GM18858 (cell line): ENCODE data around the gene ENPP1.
"Not testable (repeated sequence)": the region's sequence is repeated elsewhere in the genome, so short reads cannot be mapped to it uniquely, and the experiment has no call there.

Experiments
- ATAC-seq: cut with Tn5 transposase; IDR thresholded peaks from one replicate; pipeline ENCODE4 v1.9.1; 2021; ENCODE audit not compliant: unreplicated experiment

Gene ENPP1

DNA sequence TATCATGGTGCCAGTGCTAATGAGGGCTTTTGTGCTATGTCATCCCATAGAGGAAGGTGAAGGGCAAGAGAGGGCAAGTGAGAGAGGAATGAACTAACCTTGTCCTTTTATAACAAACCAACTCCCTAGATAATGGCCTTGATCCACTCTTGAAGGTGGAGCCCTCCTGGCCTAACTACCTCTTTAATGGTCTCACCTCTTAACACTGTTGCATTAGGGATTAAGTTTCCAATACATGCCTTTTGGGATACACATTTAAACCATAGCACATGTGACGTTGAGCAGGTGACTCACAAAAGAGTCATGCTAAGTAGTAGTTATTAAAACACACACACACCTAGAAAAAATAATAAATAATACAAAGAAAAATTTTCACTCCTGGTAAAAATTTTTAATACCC, 106.4 kb downstream of the ENPP1 start:
- ATAC-seq, result no peak

DNA sequence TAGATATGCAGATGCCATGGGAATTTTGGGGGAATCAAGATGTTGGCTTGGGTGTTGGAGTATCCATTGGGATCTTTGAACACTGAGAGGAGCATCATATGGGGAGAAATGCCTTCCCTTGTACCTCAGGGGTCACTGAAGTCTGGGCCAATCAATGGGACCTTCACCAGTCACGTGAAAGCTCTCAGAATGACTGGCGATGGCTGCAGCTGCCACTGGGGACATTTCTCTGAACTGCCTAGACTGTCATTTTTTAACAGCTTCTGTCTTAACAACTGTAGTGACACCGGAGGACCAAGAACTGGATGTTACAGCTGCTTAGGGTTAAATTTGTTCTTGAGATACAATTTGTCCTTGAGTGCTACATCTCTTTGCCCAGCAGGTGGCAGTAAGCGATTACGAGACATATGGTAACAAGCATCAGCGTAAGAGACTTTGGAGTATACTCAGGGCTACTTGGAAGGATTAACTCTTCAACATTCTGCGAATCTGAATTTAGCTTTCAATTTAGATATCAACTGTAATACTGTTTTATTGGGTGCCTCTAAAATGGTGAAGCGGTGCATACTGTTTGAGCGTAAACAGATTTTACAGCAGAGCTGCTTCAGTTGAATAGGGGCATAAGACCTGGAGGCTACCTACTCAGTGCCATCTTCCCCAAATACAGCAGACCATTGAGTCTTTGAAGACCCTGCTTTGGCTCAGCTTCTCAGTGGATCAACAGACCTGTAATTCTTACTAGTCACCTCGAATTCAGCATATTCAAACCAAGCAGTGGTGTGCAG, 107.3 kb downstream of the ENPP1 start:
- peak; percentile 76 for ATAC-seq

- not testable (repeated sequence) for ATAC-seq
Observed at GRCh38 chr6:131916091-131916796, 108.4 kb downstream of the ENPP1 start.

- ATAC-seq, result no peak
Observed at GRCh38 chr6:131916847-131917246, 109.0 kb downstream of the ENPP1 start.

DNA sequence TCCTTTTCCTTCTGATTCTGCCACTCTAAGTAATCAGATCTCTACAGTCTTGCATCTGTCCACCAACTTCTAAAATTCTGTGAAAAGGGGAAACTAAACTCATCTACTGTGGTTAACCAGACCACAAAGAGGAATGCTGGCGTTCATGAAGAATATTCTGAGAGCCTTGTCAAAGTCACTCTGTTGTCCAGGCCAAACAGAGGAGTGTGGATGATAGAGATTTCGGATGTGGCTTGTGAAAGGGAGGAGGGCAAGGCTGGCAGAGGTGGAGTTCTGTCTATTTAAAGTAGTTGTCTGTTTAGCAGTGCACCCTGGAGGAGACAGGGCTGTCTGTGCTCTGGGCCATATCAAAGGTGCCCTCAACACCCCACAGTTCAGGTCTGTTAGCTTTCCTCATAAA, 109.5 kb downstream of the ENPP1 start:
- no peak for ATAC-seq

- no peak for ATAC-seq
Observed at GRCh38 chr6:131917763-131918649, 110.2 kb downstream of the ENPP1 start.

- no peak for ATAC-seq
Observed at GRCh38 chr6:131918650-131919355, 111.0 kb downstream of the ENPP1 start.

GRCh38 chr6:131920656-131921055, 112.8 kb downstream of the ENPP1 start:
- ATAC-seq, result no peak

- ATAC-seq, result no peak
Observed at GRCh38 chr6:131923356-131923755, 115.5 kb downstream of the ENPP1 start.

GRCh38 chr6:131924881-131925474, 117.2 kb downstream of the ENPP1 start:
- no peak for ATAC-seq

DNA sequence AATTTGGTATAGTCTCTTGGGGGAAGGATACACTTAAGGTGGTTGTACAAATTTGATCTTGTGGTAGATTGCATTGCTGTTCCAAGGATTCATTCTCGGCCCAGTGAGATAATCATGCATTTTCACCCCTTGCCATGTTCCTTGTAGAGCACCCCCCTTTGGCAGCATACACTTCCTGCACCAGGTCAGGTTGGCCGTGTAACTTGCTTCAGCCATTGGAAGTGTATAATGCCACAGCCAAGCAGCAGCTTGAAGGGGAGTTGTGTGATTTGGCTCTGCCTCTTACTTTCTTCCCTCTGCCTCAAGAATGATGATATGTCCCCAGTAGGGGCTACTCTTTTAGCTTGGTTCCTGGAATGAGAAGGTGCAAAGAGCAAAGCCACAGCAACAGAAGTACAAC, 121.4 kb downstream of the ENPP1 start:
- no peak for ATAC-seq

DNA sequence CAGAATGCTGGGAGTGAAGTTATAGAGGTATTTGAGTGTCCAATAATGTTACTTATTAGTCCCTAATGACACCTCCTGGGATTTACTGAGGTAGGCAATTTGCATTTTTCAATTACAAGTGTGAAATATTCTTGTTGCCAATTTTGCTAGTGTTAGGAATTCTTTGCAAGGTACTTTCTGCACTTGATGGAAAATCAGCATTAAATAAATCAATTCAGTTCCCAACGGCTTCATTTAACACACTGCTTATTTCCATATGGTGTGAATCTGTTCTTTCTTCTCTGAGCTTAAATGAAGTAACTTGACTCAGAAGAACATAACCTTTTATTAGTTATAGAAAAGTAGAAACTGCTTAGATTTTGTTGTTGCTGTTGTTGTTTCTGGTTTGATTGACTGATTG, 122.2 kb downstream of the ENPP1 start:
- no peak for ATAC-seq

GRCh38 chr6:131931063-131931750, 123.4 kb downstream of the ENPP1 start:
- no peak for ATAC-seq

DNA sequence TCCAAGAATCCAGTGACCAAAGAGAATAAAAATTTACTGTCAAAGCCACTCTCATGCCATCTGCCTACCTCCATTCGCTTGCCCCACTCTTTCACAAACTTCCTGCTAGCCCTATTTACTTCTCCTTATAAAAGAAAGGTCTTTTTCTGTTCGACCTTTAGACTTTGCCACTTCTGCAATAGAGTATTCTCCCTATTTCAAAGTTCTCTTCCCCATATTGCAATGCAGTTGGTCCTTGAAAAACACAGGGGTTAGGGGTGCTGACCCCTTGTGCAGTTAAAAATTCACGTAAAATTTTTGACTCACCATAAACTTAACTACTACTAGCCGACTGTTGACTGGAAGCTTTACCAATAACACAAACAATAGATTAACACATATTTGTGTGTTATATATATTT, 128.3 kb downstream of the ENPP1 start:
- ATAC-seq, result no peak

DNA sequence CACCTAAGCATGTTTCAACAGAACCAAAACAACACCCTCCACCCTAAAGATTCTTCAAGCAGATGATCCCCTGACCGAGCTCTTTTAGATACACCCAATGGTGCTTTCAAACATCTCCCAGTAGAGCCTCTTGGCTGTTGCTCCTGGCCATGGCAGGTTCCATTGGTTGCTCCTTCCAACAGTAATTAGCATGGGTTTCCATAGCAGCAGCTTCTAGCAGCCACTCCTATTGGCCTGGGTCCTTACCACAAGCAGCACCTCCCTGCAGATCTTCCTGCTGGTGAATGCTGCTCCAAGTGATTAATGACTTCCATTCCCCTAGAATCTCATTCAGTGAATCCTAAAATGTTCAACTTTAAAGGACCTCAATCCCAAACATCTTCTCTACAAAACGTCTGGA, 129.4 kb downstream of the ENPP1 start:
- ATAC-seq, result no peak

DNA sequence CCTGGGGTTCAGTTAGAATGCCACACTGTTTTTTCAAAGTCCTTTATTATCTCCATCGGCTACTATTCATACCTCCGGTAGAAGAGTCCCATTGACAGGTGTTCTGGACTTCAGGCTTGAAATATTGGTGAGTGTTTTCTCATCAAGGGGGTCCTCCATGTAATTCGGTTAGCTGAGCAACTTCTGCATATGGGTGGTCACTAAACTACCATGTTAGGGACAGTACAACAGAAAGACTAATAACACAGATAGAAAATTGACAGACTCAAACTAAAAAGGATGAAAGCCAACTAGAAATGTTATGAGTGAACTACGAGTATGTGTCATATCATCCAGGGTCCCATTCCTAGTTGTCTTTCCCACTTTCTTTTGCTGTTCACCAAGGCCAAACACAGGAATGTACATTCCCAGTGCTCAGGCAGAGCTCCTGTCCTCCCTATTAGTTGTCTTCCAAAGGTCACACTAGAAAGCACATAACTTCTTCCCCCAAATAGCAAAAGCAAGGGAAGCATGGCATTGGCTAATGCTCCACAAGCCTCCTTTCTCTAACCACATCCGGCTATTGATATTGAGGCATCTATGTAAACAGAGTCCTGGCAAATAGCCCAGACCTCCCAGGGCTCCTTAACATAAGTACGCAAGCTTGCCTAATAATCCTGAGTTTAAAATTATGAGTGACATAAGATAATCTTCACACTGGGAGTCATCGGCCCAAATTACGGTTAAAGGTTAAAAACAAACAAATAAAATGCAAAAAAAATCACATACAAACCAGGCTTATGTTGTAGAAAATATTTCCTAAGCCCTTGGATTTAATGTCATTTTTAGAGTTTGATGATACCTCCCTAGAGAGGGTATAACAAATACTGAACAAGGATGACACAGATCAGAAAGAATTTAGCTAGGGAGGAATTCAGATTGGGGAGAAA, 130.1 kb downstream of the ENPP1 start:
- no peak for ATAC-seq
